Right cardiac atrium (tissue), 5 donors: ENCODE results near the gene B4GALT6. TPM values are rescaled to one million over a fixed set of nuclear protein-coding genes. Genes with fewer than 3 reads are reported as not detected.

Experiments used
- ATAC-seq, 2 donors: fragments of 200-7000 bp; cut with Tn5 transposase; one replicate each; pipeline versions ENCODE4 v1.8.0 to v1.9.1; 2020; ENCODE audit warnings: moderate library complexity in 2 of 2, mild to moderate bottlenecking in 1 of 2
- DNase-seq, 3 donors: peaks; one replicate each; pipeline ENCODE4 v3.0.0-alpha.2; 2020
- H3K27ac ChIP-seq: one replicate; pipeline ENCODE4 v1.5.1; 2013; ENCODE audit warnings: mild to moderate bottlenecking, low read length, control low read depth, moderate library complexity
- H3K27me3 ChIP-seq: one replicate; pipeline ENCODE4 v1.6.1; 2013; ENCODE audit not compliant: control insufficient read depth, insufficient read depth
- H3K4me1 ChIP-seq: one replicate; pipeline ENCODE4 v1.6.1; 2013; ENCODE audit warnings: low read length; ENCODE audit not compliant: control insufficient read depth, insufficient read depth
- H3K4me3 ChIP-seq: one replicate; pipeline ENCODE4 v1.5.1; 2013; ENCODE audit warnings: low read length, control low read depth
- H3K9me3 ChIP-seq: one replicate; pipeline ENCODE4 v1.6.1; 2013; ENCODE audit warnings: low read length; ENCODE audit not compliant: control insufficient read depth
- WGBS: extraction: QIAGEN DNeasy Blood & Tissue Kit; methylation state at CpG from one replicate; pipeline ENCODE4 v1.1.7; 2013; 5-methylcytosine and 5-hydroxymethylcytosine counted together
- intact Hi-C, 4 donors: fragments of 100-400 bp; cut with DNase I; formaldehyde crosslinking; loops; one replicate each; pipeline versions ENCODE4 v1.11.0 to v1.14.0; 2022 to 2023
- polyA plus RNA-seq: library from polyadenylated mRNA; stranded (reverse); fragments of 200-250 nt; gene quantifications from one replicate; pipeline ENCODE4 v1.2.3, GENCODE V29; 2013
- total RNA-seq, 4 donors: library from RNA; stranded (reverse); fragmentation: NEBNext Ultra II Directional; extraction: Animal tissue kit (Norgen Biotek cat#: 25700); gene quantifications; one replicate each; pipeline ENCODE4 v1.2.1, GENCODE V29; 2021
- donor health status: healthy with polysubstance abuse.
- donor health status: DM: no; HTN: yes; CAD: no.
- donor health status: DM: no; HTN: no; CAD: no.
- donor health status: DM: no; HTN: yes; CAD: no; lungs with severe emphysema.
- donor health status: DM: yes; HTN: yes; CAD: no.

Gene B4GALT6
- total and polyA plus RNA-seq, 5 donors, result 4.1 to 12.9 (median 10.2) TPM

- intact Hi-C loops, result no loop called here
- no peak for ATAC-seq
- 93% methylated on average over 4 of the region's 4 CpGs for WGBS
Measured at GRCh38 chr18:31630549-31630948, 53.8 kb downstream of the B4GALT6 start.

GRCh38 chr18:31626409-31626808 is 58.0 kb downstream of the B4GALT6 start:
- DNase-seq, result no peak
- H3K27ac ChIP-seq, result no peak overlapping the region
- no peaks in the 10 kb centered on the region for H3K27me3 ChIP-seq
- no peaks in the 10 kb centered on the region for H3K9me3 ChIP-seq
- intact Hi-C loops, result no loop called here
- no peak overlapping the region for H3K4me3 ChIP-seq
- 95% methylated on average over 6 of the region's 6 CpGs for WGBS
- no peak for ATAC-seq
- no peaks in the 10 kb centered on the region for H3K4me1 ChIP-seq

More at GRCh38 chr18:31630549-31630948, 53.8 kb downstream of the B4GALT6 start:
- no peak for DNase-seq
- H3K9me3 ChIP-seq, result no peaks in the 10 kb centered on the region
- H3K4me1 ChIP-seq, result no peaks in the 10 kb centered on the region
- H3K27ac ChIP-seq, result no peak overlapping the region
- no peak overlapping the region for H3K4me3 ChIP-seq
- H3K27me3 ChIP-seq, result no peaks in the 10 kb centered on the region

- H3K4me1 ChIP-seq, result no peaks in the 10 kb centered on the region
- no peak overlapping the region for H3K27ac ChIP-seq
- intact Hi-C loops, result no loop called here
- H3K27me3 ChIP-seq, result no peaks in the 10 kb centered on the region
- DNase-seq, result no peak
- 84% methylated on average over 13 of the region's 13 CpGs for WGBS
- ATAC-seq, result no peak
- H3K9me3 ChIP-seq, result no peaks in the 10 kb centered on the region
- H3K4me3 ChIP-seq, result no peak overlapping the region
Measured at GRCh38 chr18:31624892-31625640, 59.3 kb downstream of the B4GALT6 start.

GRCh38 chr18:31619291-31619690 is 65.1 kb downstream of the B4GALT6 start:
- Histone ChIP-seq H3K27me3 (no peaks in the 10 kb centered on the region), H3K9me3 (no peaks in the 10 kb centered on the region), H3K4me3 (no peak overlapping the region), H3K4me1 (no peaks in the 10 kb centered on the region), H3K27ac (no peak overlapping the region)
- intact Hi-C loops, result no loop called here
- DNase-seq, result no peak
- ATAC-seq, result no peak

- WGBS, result 93% methylated on average over 5 of the region's 5 CpGs
- no peak for DNase-seq
- intact Hi-C loops, result no loop called here
- no peak for ATAC-seq
- H3K27me3 ChIP-seq, result no peaks in the 10 kb centered on the region
- H3K4me1 ChIP-seq, result no peaks in the 10 kb centered on the region
- no peak overlapping the region for H3K4me3 ChIP-seq
- no peaks in the 10 kb centered on the region for H3K9me3 ChIP-seq
- no peak overlapping the region for H3K27ac ChIP-seq
Measured at GRCh38 chr18:31618801-31619200, 65.6 kb downstream of the B4GALT6 start.

- WGBS, result 68% methylated on average over 5 of the region's 5 CpGs
Measured at GRCh38 chr18:31617031-31617717, 67.2 kb downstream of the B4GALT6 start.

GRCh38 chr18:31616586-31616985 is 67.8 kb downstream of the B4GALT6 start:
- ATAC-seq (no peak), DNase-seq (no peak)
- Histone ChIP-seq H3K27ac (no peak overlapping the region), H3K27me3 (no peaks in the 10 kb centered on the region), H3K9me3 (no peaks in the 10 kb centered on the region), H3K4me3 (no peak overlapping the region), H3K4me1 (no peaks in the 10 kb centered on the region)
- intact Hi-C loops, result no loop called here
- 90% methylated on average over 4 of the region's 4 CpGs for WGBS

More at GRCh38 chr18:31617031-31617717, 67.2 kb downstream of the B4GALT6 start:
- Histone ChIP-seq H3K27me3 (no peaks in the 10 kb centered on the region), H3K4me3 (no peak overlapping the region), H3K4me1 (no peaks in the 10 kb centered on the region), H3K27ac (no peak overlapping the region), H3K9me3 (no peaks in the 10 kb centered on the region)
- intact Hi-C loops, result no loop called here
- ATAC-seq (no peak), DNase-seq (no peak)

- intact Hi-C loops, result no loop called here
- no peak for DNase-seq
- H3K27me3 ChIP-seq, result no peaks in the 10 kb centered on the region
- no peak for ATAC-seq
- H3K9me3 ChIP-seq, result no peaks in the 10 kb centered on the region
- no peak overlapping the region for H3K4me3 ChIP-seq
- 80% methylated on average over 2 of the region's 2 CpGs for WGBS
- H3K27ac ChIP-seq, result no peak overlapping the region
- no peaks in the 10 kb centered on the region for H3K4me1 ChIP-seq
Measured at GRCh38 chr18:31614044-31614443, 70.3 kb downstream of the B4GALT6 start.

- ATAC-seq (no peak), DNase-seq (no peak)
- WGBS, result 41% methylated on average over 6 of the region's 6 CpGs
- no peaks in the 10 kb centered on the region for H3K9me3 ChIP-seq
- H3K4me3 ChIP-seq, result no peak overlapping the region
- H3K27me3 ChIP-seq, result no peaks in the 10 kb centered on the region
- no peak overlapping the region for H3K27ac ChIP-seq
- intact Hi-C loops, result no loop called here
- no peaks in the 10 kb centered on the region for H3K4me1 ChIP-seq
Measured at GRCh38 chr18:31612124-31612523, 72.3 kb downstream of the B4GALT6 start.

GRCh38 chr18:31611511-31611910 is 72.9 kb downstream of the B4GALT6 start:
- no peaks in the 10 kb centered on the region for H3K4me1 ChIP-seq
- ATAC-seq (no peak), DNase-seq (no peak)
- no peaks in the 10 kb centered on the region for H3K9me3 ChIP-seq
- H3K27ac ChIP-seq, result no peak overlapping the region
- no peak overlapping the region for H3K4me3 ChIP-seq
- WGBS, result 73% methylated on average over 5 of the region's 5 CpGs
- H3K27me3 ChIP-seq, result no peaks in the 10 kb centered on the region
- intact Hi-C loops, result no loop called here

- intact Hi-C loops, result no loop called here
- no peak for DNase-seq
- Histone ChIP-seq H3K4me1 (no peaks in the 10 kb centered on the region), H3K4me3 (no peak overlapping the region), H3K27ac (no peak overlapping the region), H3K9me3 (no peaks in the 10 kb centered on the region), H3K27me3 (no peaks in the 10 kb centered on the region)
- WGBS, result 38% methylated on average over 8 of the region's 8 CpGs
- ATAC-seq, result peak; percentile 55 to 64
Measured at GRCh38 chr18:31610286-31611205, 73.8 kb downstream of the B4GALT6 start.
